Suppressor macrophage treated with lipopolysaccharide for 1 hour (primary cell): ENCODE measurements around the gene CFAP44.
A peak's percentile ranks its signal among the peaks of the same experiment; 100 is the strongest.
"Not testable (repeated sequence)": the region's sequence is repeated elsewhere in the genome, so short reads cannot be mapped to it uniquely, and the experiment has no call there.

Source experiments
- DNase-seq, 3 donors: peaks; one replicate each; pipeline ENCODE4 v3.0.0-alpha.2; 2020 to 2022

Gene CFAP44

GRCh38 chr3:113441051-113441770, at the start of gene CFAP44:
CFAP44 (minus strand) TSS chr3:113441493; CDS start chr3:113433664, 7,829 bp downstream.
- DNase-seq = peak; percentile 52 to 74 (median 59)

- no peak for DNase-seq
Observed at GRCh38 chr3:113485161-113485609, 43.9 kb upstream of the CFAP44 start.

- DNase-seq = no peak
Observed at GRCh38 chr3:113468539-113468938, 27.2 kb upstream of the CFAP44 start.

- no peak for DNase-seq
Observed at GRCh38 chr3:113461488-113461887, 20.2 kb upstream of the CFAP44 start.

GRCh38 chr3:113458554-113458953, 17.3 kb upstream of the CFAP44 start:
- not testable (repeated sequence) for DNase-seq

- no peak for DNase-seq
Observed at GRCh38 chr3:113455446-113455845, 14.2 kb upstream of the CFAP44 start.

GRCh38 chr3:113454630-113455029, 13.3 kb upstream of the CFAP44 start:
- no peak for DNase-seq

- peak in 2 of 3 donors; percentile 1 to 11 for DNase-seq
Observed at GRCh38 chr3:113454057-113454456, 12.8 kb upstream of the CFAP44 start.

GRCh38 chr3:113450911-113451310, 9.6 kb upstream of the CFAP44 start:
- DNase-seq = no peak

GRCh38 chr3:113439606-113440005, 1.7 kb downstream of the CFAP44 start:
- DNase-seq = no peak

GRCh38 chr3:113438224-113438623, 3.1 kb downstream of the CFAP44 start:
- no peak for DNase-seq

- no peak for DNase-seq
Observed at GRCh38 chr3:113437411-113437810, 3.9 kb downstream of the CFAP44 start.

GRCh38 chr3:113436809-113437208, 4.5 kb downstream of the CFAP44 start:
- DNase-seq = no peak

- no peak for DNase-seq
Observed at GRCh38 chr3:113431811-113432210, 9.5 kb downstream of the CFAP44 start.

GRCh38 chr3:113428581-113428980, 12.7 kb downstream of the CFAP44 start:
- DNase-seq = no peak

GRCh38 chr3:113423699-113424098, 17.6 kb downstream of the CFAP44 start:
- peak in 1 of 3 donors; percentile 4 for DNase-seq

- DNase-seq = no peak
Observed at GRCh38 chr3:113421082-113421481, 20.2 kb downstream of the CFAP44 start.

- DNase-seq = no peak
Observed at GRCh38 chr3:113409676-113410075, 31.6 kb downstream of the CFAP44 start.

- peak; percentile 28 to 70 (median 60) for DNase-seq
Observed at GRCh38 chr3:113405180-113405579, 36.1 kb downstream of the CFAP44 start.

GRCh38 chr3:113404637-113405036, 36.7 kb downstream of the CFAP44 start:
- no peak for DNase-seq
